Spinal cord (tissue), 10 donors: ENCODE results near the gene RIOK1. TPM values are rescaled to one million over a fixed set of nuclear protein-coding genes. Genes with fewer than 3 reads are reported as not detected.
A peak's percentile ranks its signal among the peaks of the same experiment; 100 is the strongest.

ENCODE experiments used
- DNase-seq, 6 donors: peaks; one replicate each; pipeline versions ENCODE4 v3.0.0 to v3.0.0-alpha.2; 2013 to 2015; ENCODE audit warnings: low spot score in 6 of 6, low read depth in 4 of 6
- H3K27ac ChIP-seq: one replicate; pipeline ENCODE4 v1.5.1; 2013; ENCODE audit warnings: low read depth, low read length, control low read depth
- H3K27me3 ChIP-seq: one replicate; pipeline ENCODE4 v1.6.1; 2013; ENCODE audit warnings: low read length; ENCODE audit not compliant: control insufficient read depth, insufficient read depth
- H3K36me3 ChIP-seq: one replicate; pipeline ENCODE4 v1.6.1; 2013; ENCODE audit warnings: low read length; ENCODE audit not compliant: control insufficient read depth, insufficient read depth
- H3K4me1 ChIP-seq: one replicate; pipeline ENCODE4 v1.6.1; 2013; ENCODE audit warnings: low read length; ENCODE audit not compliant: control insufficient read depth, insufficient read depth
- H3K4me3 ChIP-seq: one replicate; pipeline ENCODE4 v1.5.1; 2013; ENCODE audit warnings: low read depth, low read length, control low read depth
- H3K9me3 ChIP-seq: one replicate; pipeline ENCODE4 v1.6.1; 2013; ENCODE audit warnings: low read length; ENCODE audit not compliant: control insufficient read depth, insufficient read depth
- WGBS: methylation state at CpG from one replicate; pipeline ENCODE4 v1.1.5; 2013; ENCODE audit warnings: missing lambda C conversion rate; ENCODE audit not compliant: insufficient coverage; 5-methylcytosine and 5-hydroxymethylcytosine counted together
- polyA plus RNA-seq, 2 donors: library from polyadenylated mRNA; unstranded; fragments of 120-200 nt; gene quantifications; one replicate each; pipeline ENCODE4 v1.2.1, GENCODE V29; 2013; ENCODE audit not compliant: insufficient read length in 2 of 2
- total RNA-seq, 2 donors: library from RNA; depleted of rRNA in 1 of 2; stranded (reverse); fragments of 120-200 nt in 1 of 2; fragments of >200 nt in 1 of 2; gene quantifications; one replicate each; pipeline versions ENCODE4 v1.2.3 to v1.2.4, GENCODE V29; 2013 to 2014
- donor health status: healthy.

RIOK1 gene
- total and polyA plus RNA-seq, 4 donors, result 26.3 to 36.6 (median 30.3) TPM

GRCh38 chr6:7419065-7419464 lies 29.5 kb downstream of the RIOK1 start:
- H3K27ac ChIP-seq, result peak overlapping the region; percentile 47
- no CpG with 5 or more reads among the region's 1 CpG for WGBS
- no peaks in the 10 kb centered on the region for H3K27me3 ChIP-seq
- H3K36me3 ChIP-seq, result peaks cover 24% of the 10 kb centered on the region
- no peak overlapping the region for H3K4me3 ChIP-seq
- no peaks in the 10 kb centered on the region for H3K4me1 ChIP-seq
- no peaks in the 10 kb centered on the region for H3K9me3 ChIP-seq
- DNase-seq, result peak in 1 of 6 donors; percentile 52

GRCh38 chr6:7421066-7421465 lies 31.5 kb downstream of the RIOK1 start:
- Histone ChIP-seq H3K4me3 (no peak overlapping the region), H3K36me3 (peaks cover 16% of the 10 kb centered on the region), H3K4me1 (no peaks in the 10 kb centered on the region), H3K27ac (no peak overlapping the region), H3K9me3 (no peaks in the 10 kb centered on the region), H3K27me3 (no peaks in the 10 kb centered on the region)
- WGBS, result 100% methylated on average over 1 of the region's 3 CpGs
- DNase-seq, result no peak

GRCh38 chr6:7424058-7424457 lies 34.5 kb downstream of the RIOK1 start:
- H3K4me1 ChIP-seq, result no peaks in the 10 kb centered on the region

GRCh38 chr6:7424967-7425807 lies 35.6 kb downstream of the RIOK1 start:
- peak in 2 of 6 donors; percentile 28 to 39 for DNase-seq
- no peak overlapping the region for H3K27ac ChIP-seq
- no peaks in the 10 kb centered on the region for H3K9me3 ChIP-seq
- H3K36me3 ChIP-seq, result no peaks in the 10 kb centered on the region
- no peaks in the 10 kb centered on the region for H3K27me3 ChIP-seq
- no peaks in the 10 kb centered on the region for H3K4me1 ChIP-seq
- 97% methylated on average over 22 of the region's 25 CpGs for WGBS
- H3K4me3 ChIP-seq, result no peak overlapping the region

More at GRCh38 chr6:7424058-7424457, 34.5 kb downstream of the RIOK1 start:
- no peak for DNase-seq
- H3K4me3 ChIP-seq, result no peak overlapping the region
- H3K27ac ChIP-seq, result no peak overlapping the region
- no peaks in the 10 kb centered on the region for H3K36me3 ChIP-seq
- 80% methylated on average over 2 of the region's 5 CpGs for WGBS
- no peaks in the 10 kb centered on the region for H3K27me3 ChIP-seq
- H3K9me3 ChIP-seq, result no peaks in the 10 kb centered on the region

- no peaks in the 10 kb centered on the region for H3K9me3 ChIP-seq
- WGBS, result 98% methylated on average over 37 of the region's 39 CpGs
- H3K4me1 ChIP-seq, result no peaks in the 10 kb centered on the region
- H3K36me3 ChIP-seq, result no peaks in the 10 kb centered on the region
- DNase-seq, result no peak
- H3K27me3 ChIP-seq, result no peaks in the 10 kb centered on the region
- H3K4me3 ChIP-seq, result no peak overlapping the region
- H3K27ac ChIP-seq, result no peak overlapping the region
Observed at GRCh38 chr6:7425808-7426190, 36.2 kb downstream of the RIOK1 start.

- Histone ChIP-seq H3K4me1 (no peaks in the 10 kb centered on the region), H3K36me3 (no peaks in the 10 kb centered on the region), H3K27me3 (no peaks in the 10 kb centered on the region), H3K4me3 (no peak overlapping the region), H3K9me3 (no peaks in the 10 kb centered on the region), H3K27ac (no peak overlapping the region)
- WGBS, result 52% methylated on average over 14 of the region's 16 CpGs
- peak in 1 of 6 donors; percentile 20 for DNase-seq
Observed at GRCh38 chr6:7426447-7427169, 37.0 kb downstream of the RIOK1 start.

- peak overlapping the region; percentile 4 for H3K27ac ChIP-seq
- peaks cover 7% of the 10 kb centered on the region for H3K4me1 ChIP-seq
- no peaks in the 10 kb centered on the region for H3K27me3 ChIP-seq
- H3K36me3 ChIP-seq, result no peaks in the 10 kb centered on the region
- 70% methylated on average over 2 of the region's 8 CpGs for whole genome bisulfite sequencing
- no peak overlapping the region for H3K4me3 ChIP-seq
- DNase-seq, result no peak
- no peaks in the 10 kb centered on the region for H3K9me3 ChIP-seq
Observed at GRCh38 chr6:7431313-7431673, 41.7 kb downstream of the RIOK1 start.

- WGBS, result 51% methylated on average over 23 of the region's 24 CpGs
- no peaks in the 10 kb centered on the region for H3K9me3 ChIP-seq
- no peak overlapping the region for H3K4me3 ChIP-seq
- H3K27me3 ChIP-seq, result no peaks in the 10 kb centered on the region
- peaks cover 7% of the 10 kb centered on the region for H3K4me1 ChIP-seq
- H3K36me3 ChIP-seq, result no peaks in the 10 kb centered on the region
- H3K27ac ChIP-seq, result peak overlapping the region; percentile 4
- DNase-seq, result peak in 1 of 6 donors; percentile 6
Observed at GRCh38 chr6:7431674-7432390, 42.2 kb downstream of the RIOK1 start.

- Histone ChIP-seq H3K36me3 (no peaks in the 10 kb centered on the region), H3K9me3 (no peaks in the 10 kb centered on the region), H3K27me3 (no peaks in the 10 kb centered on the region), H3K27ac (peak overlapping the region; percentile 50), H3K4me1 (peaks cover 7% of the 10 kb centered on the region), H3K4me3 (no peak overlapping the region)
- 61% methylated on average over 10 of the region's 16 CpGs for WGBS
- DNase-seq, result peak in 1 of 6 donors; percentile 61
Observed at GRCh38 chr6:7432391-7433120, 42.9 kb downstream of the RIOK1 start.
